NCI-H226 (cell line): ENCODE results near the gene ANTXR1.

ENCODE experiments used
- DNase-seq: peaks from one replicate; pipeline ENCODE4 v3.0.0-alpha.2; 2015

Gene ANTXR1

DNA sequence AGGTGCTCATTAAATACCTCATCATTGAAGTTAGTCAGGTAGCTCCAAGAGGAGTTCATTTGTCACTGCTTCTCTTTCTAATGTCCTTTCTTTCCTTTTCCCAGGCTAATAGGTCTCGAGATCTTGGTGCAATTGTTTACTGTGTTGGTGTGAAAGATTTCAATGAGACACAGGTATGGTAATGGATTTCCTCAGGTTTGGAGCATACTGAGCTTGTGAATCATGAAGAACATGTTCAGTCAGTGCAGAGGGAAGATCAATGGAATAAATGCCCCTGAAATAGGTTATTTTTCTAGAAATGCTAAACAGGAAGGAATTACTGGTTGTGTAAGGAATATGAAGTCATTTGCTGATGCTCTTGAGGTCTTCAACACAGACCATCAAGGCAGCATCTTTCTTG lies 62.5 kb downstream of the ANTXR1 start:
- no peak for DNase-seq

DNA sequence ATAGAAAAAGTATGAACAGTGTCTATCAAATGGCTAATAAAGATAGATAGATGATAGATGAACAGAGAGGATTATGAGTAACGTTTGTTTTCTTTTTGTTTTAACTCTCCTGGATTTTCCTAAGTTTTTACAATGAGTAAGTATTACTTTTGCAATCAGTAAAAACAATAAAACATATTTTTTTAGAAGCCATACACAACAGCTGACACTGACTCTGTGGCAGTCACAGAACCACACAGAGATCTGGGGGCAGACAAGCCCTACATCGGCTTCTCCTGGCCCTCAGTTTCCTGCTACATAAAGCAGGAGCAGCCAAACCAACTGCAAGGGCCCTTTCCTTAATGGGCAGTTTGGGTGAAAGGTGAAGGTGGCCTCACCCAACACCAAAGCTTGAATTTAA lies 63.6 kb downstream of the ANTXR1 start:
- DNase-seq, result no peak

DNA sequence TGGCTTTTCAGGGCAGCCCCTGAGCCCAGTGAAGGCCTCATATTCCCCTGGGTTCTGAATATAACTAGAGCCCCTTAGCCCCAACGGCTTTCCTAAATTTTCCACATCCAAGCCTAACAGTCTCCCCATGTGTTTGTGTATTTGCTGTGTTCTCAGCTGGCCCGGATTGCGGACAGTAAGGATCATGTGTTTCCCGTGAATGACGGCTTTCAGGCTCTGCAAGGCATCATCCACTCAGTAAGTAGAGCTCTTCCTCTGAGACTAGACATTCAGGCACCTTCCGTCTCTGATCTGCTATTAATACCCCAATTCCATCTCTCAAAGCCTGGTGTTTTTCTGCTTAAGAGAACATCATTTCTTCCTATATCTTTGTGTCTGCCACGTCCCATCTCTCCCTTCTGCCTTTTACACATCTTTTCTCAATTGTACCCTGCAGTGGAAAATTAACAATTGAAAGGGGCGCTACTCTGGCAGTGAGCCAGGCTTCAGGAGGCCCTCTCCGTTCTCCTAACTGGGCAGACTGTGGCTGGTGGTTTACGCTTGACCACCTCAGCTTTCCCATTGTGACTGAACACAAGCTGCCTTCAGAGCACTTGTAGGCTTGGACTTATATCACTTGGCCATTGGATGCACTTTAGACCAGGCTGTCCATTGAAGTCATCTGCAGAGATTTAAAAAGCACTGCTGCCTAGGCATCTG lies 64.4 kb downstream of the ANTXR1 start:
- DNase-seq, result no peak

DNA sequence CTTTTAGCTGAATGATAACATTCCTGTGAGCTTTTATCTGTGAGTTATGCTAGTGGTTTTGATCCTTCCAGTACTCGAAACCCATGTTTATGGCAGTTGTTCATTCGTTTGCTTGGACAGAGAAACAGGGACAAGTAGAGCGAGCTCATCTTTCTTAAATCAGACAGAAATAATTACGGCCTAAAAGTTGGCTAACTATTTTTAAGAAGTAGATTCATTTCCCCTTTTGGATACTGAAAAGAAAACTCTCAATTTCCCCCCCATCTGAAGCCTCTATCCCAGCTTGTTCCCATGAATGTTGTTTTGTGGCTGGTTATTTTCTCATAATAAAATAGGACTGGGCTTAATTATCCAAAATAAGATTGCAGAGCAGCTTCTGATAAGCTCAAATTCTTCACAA lies 67.1 kb downstream of the ANTXR1 start:
- DNase-seq, result no peak

DNA sequence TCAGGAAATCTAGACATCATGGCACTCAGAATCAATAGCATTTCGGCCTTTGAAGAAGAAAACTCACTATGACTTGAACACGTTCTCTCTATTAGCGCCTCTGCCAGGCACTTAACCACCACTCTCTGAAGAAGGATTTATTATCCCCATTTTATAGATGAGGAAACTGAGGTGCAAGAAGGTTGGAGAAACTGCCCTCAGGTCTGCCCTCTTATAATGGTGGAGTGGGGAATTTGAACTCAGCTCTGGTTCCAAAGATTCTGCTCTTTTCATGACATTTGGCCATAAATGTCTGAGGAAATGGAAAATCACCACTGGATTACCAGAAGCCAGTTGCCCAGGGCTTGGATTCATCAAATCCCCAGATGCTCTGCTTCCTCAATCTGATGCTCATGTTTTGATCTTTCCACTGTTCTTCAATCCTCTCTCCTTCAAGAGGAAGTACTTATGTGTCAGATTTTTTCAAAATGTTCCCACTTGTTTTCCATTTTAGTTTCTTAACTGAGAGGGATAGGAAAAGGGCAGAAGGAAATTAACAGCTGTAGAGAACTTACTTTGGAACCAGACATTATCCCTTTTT lies 68.1 kb downstream of the ANTXR1 start:
- no peak for DNase-seq

DNA sequence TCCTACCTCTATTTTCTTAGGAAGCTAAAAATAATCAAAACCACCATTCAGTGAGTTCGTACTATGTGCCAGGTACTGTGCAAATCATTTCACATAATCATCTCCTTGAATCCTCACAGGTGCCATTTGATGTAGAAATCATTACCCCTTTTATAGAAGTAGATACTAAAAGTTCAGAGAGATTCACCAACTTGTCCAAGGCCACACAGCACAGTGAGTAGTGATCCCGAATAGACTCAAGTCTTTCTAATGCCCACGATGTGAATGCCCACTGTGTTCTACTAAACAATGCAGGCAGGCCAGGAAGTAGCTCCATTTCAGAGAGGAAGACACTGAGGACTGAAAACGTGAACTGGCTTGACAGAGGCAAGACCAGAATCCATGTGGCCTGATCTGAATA lies 68.8 kb downstream of the ANTXR1 start:
- DNase-seq, result no peak

DNA sequence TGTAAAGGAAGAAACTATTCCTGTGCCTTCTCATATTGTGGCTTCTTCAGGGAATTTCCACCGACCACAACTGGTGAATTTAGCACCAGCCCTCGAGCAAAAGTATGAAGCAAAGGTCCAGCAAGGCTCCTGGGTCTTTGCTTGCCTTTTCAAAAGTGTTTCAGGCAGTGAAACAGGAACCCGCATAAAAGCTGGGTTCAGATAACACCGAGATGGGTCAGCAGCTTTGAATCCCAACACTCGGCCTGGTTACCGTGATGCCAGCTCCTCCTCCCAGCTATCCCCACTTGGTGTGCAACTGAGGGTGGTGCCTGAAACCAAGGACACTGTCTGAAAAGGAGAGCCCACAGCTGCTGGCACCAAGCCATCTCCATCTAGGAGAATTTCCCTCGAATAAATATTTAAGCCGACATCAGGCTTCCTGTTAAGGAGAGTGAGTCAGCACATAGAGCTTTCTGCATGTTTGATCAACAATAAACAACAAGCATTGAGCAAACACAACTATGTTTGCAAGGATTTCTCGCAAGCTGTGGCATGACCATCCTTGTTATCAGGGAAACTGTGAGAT lies 69.5 kb downstream of the ANTXR1 start:
- DNase-seq, result peak; percentile 87

DNA sequence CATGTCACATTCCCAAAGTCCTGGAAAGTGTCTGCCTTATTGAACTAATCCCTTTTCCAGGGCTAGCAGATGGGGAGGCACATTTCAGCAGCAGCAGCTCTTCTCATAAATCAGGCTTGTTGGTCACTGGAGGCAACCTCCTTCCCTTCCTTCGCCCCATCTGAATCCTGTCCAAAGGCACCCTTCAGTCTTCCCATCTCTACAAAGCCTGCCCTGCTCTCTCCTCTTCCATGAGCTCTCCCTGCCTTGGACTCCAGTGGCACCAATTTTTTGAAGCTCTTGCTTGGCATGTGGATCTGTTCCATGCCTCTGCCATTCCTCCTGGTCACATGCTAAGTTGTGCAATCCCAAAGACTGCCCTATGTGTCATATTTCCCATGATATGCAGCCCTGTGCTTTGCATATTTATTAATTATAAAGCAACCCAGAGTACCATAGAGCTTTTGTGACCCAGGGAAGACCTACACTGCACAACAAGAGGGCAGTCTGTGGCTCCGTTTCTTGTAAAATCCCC lies 70.3 kb downstream of the ANTXR1 start:
- peak; percentile 37 for DNase-seq

DNA sequence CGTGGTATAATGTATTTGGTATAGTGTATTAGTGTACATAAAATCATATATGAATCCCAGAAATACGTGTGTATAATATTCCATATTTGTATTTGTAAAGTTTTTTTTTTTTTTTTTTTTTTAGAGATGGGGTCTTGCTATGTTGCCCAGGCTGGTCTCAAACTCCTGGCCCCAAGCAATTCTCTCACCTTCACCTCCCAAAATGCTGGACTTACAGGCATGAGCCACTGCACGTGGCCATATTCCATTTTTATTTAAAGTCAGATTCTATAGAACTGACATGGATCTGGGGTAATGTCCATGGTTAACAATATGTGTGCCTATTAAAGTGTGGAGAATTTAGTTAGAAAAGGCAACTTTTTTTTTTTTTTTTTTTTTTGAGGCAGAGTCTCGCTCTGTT lies 71.5 kb downstream of the ANTXR1 start:
- no peak for DNase-seq

DNA sequence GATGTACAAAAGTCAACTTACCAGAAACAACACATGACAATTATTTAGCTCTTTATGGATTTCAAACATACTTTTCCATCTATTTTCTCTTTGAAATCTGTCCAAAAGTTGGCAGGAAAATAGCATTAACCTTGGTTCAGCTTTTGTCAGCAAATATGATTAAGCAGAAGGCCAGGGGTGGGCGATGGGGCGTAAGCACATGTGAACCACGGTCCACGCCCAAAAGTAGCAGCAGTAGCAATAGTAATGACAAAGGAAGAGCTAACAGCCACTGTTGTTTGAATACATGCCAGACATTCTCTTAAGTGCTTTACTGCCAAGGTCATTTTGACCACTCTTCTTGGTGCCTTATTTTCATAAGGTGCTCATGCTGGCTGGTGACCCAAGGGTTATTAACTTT lies 73.5 kb downstream of the ANTXR1 start:
- no peak for DNase-seq

DNA sequence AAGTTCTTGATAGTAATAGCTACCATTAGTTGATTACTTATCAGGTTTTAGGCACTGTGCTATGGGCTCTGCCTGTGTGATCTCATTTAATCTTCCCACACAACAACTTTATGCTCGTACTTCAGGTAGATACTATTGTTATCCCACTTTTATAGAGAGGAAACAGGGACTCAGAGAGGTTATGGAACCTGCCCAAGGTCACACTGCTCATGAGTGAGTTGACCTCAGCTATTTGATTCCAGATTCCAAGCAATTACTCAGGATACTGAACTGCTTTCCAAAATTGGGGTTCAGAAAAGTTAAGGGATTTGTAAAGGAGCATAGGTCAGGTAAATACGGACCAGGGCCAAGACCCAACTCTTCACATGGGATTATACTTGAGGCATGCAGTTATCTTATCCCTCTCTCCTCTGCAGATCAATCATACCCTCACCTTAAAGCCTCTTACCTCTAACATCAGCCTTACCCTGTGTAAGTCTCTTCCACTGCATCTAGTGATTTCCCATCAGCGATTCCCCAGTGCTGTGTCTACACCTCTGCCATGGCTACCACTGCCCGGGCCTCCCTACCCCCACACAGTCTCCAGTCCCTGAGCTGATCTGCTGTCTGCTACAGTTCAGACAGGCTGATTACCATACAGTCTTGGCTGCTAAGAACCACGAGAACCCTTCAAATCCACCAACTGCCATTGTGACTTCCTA lies 74.4 kb downstream of the ANTXR1 start:
- DNase-seq, result no peak

DNA sequence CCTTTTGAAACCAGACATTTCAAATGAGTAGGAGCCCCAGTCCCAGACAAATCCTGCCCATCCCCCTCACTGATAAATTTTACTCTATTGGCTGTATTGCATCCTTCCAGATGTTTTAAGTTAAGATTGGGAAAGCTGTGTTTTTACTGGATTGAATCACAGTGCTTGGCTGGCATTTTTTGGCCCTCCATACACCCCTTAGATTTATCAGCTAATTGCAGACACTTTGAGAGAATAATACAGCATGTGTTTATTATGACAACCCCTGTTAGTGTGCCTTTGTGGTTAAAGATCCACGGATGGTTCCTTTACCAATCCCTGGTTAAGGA lies 74.9 kb downstream of the ANTXR1 start:
- no peak for DNase-seq

DNA sequence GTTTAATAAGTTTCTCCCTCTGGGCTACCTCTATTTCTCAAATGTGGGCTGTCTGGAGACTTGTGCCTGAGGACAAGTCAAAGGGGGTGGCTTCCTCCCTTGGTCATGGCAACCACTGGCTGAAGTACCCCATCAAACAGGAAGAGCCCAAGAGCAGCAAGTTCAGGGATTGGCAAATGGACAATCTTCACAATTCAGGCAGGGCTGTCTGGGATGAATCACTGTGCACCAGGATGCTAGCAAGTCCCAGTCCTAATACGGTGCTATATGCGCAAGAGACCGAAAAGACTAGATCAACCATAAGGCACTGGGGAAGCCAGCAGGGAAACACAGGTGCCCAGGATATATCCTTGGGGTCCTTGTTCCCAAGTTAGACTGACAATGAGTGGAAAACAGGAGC lies 75.5 kb downstream of the ANTXR1 start:
- DNase-seq, result no peak

DNA sequence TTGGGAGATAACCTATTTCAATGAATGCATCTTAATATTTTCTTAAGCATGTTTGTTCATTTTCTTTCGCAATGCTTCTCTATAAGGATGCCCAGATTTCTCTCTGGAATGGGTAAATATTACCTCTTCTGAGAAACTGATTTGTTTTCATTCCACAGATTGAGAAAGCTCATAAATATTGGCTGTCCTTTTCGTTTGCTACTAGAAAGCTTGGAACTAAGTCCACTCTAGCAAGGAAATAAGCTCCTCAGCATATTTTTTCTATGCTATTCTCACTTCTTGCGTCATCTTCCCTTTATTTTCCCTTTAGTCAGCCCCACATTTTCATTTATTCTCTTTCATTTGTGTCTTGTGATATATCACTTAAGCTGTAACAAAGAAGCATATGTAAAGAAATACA lies 76.3 kb downstream of the ANTXR1 start:
- DNase-seq, result no peak

DNA sequence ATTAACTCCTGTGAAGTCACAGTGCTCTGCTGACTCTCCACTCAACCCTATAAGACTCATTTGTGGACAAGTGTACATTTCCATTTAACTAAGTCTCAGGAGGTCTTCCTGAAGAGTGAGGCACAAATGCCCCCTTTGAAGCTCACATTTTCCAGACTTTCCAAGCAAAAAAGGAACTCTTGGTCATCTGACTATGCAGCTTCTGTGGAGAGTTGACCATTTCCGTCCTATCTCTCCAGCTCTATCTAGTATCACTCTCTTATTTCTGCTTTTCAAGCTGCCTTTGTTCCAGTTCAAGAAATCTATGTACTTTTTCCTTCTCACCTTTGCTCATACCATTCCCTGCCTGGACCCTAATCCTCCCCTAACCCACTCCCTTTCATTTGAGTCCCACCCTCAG lies 77.0 kb downstream of the ANTXR1 start:
- DNase-seq, result no peak

DNA sequence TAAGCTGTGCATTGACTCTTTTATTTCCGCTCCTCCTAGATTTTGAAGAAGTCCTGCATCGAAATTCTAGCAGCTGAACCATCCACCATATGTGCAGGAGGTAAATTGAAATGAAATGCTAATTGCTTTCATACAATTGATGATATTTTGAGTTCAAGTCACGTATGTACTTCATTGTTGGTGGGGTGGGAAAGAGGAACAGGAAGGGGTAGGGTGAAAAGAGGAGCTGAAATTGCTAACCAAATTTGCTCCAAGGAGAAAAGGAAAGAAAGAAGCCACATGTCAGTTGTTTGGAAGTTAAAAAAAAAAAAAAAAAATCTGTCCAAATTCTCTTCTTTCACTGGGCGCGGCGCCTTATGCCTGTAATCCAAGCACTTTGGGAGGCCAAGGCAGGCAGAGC lies 77.8 kb downstream of the ANTXR1 start:
- no peak for DNase-seq

DNA sequence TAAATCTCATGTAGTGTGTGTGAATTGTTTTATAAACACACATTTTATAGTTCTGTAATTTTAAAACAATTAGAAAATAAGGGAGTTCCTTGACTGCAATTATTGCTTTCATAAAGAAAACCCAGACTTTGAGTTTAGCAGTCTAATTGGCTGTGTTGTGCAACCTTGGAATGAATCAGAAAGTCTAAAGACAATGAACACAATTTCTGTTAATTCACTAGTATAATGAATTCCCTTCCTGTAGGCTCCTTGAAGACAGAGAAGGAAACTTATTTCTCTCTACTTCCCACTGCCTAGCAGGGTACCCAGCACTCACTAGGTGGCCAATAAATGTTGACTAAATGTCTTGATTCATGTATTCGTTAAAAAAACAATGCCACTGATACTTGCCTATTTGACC lies 79.9 kb downstream of the ANTXR1 start:
- no peak for DNase-seq

DNA sequence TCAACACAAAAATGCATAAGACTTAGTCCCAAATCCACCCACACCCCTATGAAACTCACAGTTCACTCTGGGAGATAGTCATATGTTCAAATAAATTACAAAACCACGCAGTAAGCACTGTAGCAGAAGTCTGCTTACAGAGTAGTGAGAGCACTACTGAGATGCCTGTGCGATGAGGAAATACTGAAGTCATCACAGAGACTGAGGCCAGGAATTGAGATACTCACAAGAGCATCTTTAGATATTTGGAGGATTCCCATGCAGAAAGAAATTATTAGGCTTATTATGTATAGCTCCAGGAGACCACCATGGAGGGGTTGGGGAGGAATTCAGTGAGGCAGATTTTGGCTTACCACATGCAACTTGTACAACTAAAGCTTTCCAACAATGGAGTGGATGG lies 82.3 kb downstream of the ANTXR1 start:
- DNase-seq, result peak; percentile 66

DNA sequence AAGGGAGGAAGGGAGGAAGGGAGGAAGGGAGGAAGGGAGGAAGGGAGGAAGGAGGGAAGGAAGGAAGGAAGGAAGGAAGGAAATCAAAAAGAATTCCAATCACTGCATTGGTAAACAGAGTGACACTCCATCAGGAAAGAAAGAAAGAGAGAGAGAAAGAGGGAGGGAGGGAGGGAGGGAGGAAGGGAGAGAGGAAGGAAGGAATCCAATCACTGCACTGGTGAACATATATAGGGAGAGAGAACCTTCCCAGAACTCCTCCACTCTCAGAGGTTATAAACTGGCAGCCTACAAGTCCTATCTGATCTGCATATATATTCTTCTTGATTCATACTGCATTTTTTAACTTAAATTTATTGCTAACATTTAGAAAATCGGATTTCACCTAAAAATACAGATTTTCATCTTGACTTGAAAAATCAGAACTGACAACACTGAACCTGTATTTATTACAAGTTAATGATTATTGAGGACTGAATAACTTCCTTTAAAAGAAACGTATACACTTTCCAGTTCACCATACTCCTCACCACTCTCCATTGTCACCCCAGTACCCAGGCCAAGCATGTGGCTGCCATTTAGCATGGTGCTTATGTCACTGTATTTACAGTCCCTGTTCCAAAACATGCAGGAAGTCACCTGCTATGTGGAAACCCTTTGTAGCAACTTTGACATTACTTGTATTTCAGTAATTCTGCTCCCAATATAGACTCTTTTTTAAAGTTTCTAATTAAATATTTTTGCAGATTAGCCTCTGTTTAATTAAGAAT lies 83.5 kb downstream of the ANTXR1 start:
- no peak for DNase-seq

DNA sequence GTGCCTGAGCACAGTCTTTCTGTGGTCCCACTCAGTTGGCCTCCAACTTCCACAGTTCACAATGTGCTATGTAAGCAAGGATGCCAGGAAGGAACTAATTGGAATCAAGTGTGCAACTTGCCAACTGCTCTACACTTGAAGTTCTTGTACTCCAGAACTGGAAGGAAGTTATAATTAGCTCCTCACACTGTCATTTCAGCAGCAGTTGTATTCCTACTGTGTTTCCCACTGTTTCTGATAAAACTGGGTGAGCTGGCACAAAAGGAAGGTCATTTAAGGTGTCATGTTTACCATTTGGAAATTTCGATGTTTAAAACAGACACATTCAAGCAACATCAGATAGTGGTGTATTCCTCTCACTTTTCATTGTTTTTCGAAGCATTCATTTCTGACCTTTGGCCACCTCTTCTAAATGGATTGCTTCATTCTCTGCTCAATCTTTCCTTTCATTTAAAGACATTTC lies 84.2 kb downstream of the ANTXR1 start:
- DNase-seq, result no peak

DNA sequence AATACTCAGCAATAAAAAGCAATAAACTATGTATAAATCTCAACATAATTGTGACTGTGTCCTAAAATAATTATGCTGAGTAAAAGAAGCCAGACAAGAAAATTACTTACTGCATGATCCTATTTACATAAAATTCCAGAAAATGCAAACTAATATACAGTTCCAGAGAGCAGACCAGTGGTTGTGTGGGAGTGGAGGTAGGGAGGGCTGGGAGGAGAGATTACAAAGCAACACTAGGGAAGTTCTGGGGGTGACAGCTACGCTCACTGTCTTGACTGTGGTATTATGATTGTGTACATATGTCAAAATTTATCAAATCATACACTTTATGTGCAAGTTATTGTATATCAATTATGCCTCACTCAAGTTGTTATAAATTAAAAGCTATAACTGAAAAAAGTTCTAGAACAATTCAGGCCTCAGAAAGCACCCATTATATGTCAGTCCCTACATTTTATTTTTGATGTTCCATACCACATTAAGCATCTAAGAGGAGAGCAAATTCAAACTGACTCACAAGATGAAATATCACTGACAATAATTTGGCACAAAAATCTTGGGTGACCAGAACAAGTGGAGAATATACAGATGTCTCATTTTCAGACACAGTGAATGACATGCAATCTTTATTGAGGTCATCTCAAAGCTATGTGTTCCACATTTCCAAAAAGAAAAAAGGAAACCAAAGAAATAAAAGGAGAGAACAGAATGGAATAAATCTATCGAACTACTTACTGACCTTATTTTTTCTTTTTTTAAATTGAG lies 85.1 kb downstream of the ANTXR1 start:
- DNase-seq, result peak; percentile 32

DNA sequence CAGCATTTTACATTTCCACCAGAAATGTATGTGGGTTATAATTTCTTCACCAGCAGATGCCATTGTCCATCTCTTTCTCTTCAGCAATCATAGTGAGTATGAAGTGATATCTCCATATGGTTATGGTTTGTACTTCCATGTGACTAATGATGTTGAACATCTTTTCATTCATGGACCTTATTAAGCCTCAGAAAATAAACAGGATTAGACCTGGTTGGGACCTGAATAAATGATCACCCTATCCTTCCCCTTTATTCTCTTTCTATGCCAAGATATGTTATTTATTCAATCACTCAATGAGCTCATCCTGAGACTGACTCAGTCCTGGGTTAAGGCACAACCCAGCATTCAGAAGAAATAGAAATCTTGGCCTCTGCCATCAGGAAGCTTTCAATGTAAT lies 86.6 kb downstream of the ANTXR1 start:
- DNase-seq, result peak; percentile 13
